GM19099 (cell line): ENCODE measurements around the gene ANKRD60.

Experiments used
- POLR2A ChIP-seq: IDR thresholded peaks from 3 replicates; pipeline ENCODE4 v1.6.1; 2011; ENCODE audit warnings: low read depth; ENCODE audit not compliant: insufficient read length; ENCODE audit errors: extremely low read depth

Gene ANKRD60

DNA sequence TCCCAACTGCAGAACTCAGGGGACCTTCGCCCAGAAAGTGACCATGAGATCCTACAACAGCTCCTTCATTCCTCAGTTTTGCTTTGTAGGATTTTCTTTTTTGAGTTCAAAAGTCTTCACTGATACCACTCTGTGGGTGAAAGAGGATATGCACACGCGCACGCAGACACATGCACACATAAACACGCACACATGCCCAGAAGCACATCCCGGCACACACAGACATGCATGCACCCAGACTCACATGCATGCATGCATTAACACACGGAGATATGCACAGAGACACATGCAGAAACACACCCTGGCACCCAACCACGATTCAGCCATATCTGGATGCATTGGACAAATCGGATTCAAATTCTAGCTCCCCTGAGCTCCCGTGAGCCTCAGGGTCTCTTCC is 36.4 kb downstream of the ANKRD60 start:
- no peak for TF ChIP-seq POLR2A

DNA sequence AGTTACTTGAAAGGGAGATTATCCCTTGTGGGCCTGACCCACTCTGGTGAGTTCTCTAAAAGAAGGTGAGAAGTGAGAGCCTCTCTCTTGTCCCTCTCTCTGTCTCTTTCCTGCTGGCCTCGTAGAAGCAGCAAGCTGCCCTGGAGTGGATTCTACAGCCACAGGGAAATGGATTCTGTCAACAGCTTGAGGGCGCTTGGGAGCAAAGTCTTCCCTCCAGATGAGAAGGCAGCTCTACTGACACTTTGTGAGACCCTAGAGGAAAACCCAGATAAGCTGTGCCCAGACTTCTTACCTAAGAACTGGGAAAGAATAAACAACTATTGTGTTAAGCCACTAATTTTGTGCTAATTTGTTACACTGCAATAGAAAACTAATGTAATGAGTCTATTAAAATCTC is 39.9 kb downstream of the ANKRD60 start:
- TF ChIP-seq POLR2A = no peak

DNA sequence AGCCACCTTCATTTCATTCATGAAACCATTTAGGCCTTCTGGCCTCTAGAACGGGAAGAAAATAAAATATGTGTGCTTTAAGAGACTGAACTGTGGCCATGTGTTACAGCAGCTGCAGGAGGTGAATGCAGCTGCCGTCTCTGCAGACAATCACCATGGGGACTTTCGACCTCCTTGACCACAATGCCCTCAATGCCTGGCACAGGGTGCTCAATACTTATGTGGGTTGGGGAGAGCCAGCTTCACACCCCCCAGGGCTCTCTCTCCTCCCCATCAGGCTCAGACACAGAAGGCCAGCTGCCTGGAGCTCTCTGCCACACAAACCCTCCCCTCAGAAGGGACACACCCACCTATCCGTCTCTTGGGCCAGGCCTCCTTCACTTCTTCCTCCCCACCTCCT is 43.5 kb downstream of the ANKRD60 start:
- no peak for TF ChIP-seq POLR2A

DNA sequence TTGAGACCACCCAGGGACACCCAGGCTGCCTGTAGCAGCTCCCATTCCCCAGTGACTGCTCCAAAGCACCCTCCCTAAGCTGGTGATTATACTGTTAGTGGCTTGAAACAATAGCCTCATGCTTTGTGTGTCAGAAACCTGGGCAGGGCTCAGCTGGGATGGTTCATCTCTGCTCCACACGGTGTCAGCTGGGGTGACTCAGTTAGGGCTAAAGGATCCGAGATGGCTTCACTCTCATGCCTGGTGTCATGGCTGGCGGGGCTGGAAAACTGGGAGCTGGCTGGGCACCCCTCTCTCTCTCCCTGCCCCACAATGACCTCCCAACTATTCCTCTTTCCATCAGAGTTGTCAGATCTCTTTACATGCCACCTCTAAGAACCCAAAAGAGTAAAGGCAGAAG is 44.4 kb downstream of the ANKRD60 start:
- no peak for TF ChIP-seq POLR2A

DNA sequence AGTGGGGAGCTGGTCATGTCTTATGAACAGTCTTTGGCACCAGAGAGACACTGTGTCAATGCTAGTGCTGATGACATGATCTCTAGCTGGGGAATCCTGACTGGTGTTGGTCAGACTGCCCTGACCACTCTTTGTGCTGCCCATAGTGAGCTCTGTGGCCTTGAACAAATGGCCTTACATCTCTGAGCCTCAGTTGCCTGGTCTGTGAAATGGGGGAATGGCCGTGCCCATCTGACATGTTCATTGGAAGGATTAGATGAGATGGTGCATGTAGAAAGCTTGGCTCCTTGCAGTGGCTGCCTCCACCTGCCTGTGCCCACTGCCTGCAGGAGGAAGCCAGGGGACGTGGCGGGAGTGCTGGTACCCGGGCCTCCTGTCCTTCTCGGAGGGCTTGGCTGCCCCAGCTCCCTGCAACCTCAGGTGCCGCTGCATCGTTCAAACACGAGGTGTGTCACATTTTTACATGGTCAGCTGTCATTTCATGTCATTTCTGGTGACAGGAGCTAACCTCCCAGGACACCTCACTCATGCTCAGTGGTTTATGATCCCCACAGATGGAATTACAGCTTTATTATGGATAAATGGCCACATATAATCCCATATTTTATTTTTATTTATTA is 45.8 kb downstream of the ANKRD60 start:
- no peak for TF ChIP-seq POLR2A

DNA sequence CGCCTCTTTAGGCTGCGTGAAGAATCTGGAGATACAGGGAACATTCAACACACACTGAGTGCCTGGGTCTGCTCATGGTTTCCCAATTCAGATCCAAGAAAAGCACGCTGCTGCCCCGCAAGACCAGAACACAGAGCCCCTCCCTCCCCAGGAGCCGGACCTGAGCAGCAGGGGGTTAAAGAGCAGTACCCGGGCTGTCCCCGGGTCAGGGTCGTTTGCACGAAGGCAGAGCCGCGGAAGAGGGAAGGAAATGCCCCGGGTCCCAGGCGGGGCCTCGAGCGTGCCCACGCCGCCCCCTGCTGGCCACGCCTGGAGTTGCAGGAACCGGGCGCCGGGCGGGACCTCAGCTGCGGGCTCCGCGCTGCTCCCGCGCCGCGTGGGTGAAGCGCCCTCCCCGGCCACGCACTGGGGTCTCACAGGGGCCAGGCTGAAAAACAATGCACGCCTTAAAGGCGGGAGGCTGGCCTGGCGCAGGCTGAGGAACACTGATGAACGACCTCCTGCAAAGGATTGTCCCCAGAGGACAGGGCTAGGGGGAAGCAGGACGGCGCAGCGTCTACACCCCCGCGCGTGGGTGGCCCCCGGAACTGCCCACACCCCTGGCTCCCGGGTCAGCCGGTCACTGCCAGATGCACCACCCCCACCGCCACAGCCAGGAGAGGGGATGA is 48.9 kb downstream of the ANKRD60 start:
- no peak for TF ChIP-seq POLR2A

DNA sequence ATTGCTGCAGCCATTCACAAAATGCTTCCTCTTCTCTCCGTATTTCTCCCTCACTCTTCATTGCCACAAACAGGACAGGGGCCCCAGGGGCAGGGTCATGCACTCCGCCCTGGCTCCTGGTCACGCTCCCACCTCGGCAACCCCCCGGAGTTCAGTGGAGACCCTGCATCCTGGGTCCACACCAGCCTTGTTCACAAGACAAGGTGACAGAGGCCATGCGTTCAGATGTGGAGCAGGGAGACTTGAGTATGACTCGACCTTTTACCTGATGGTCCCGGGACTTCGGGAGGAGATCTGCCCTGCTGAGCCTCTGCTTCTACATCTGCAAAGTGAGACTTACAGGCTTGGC is 49.4 kb downstream of the ANKRD60 start:
- TF ChIP-seq POLR2A = no peak

DNA sequence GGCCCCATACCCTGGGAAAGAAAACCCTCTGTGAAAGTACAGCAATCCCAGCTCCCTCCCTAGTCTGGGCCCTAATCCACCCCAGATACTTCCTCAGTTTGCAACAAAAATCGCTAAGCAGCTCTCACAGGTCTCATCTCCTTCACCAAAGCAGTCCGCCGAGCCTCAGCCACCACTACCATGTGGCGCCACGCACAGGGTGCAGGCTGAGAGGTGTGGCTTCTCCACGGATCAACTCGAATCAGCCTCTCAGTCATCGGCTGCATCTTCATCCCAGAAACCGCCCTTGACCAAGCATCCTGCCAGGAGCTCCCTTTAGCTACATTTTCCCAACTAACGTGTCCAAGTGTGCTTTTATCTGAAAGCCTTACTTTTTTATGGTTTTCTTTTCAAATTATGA is 50.7 kb downstream of the ANKRD60 start:
- TF ChIP-seq POLR2A = no peak

DNA sequence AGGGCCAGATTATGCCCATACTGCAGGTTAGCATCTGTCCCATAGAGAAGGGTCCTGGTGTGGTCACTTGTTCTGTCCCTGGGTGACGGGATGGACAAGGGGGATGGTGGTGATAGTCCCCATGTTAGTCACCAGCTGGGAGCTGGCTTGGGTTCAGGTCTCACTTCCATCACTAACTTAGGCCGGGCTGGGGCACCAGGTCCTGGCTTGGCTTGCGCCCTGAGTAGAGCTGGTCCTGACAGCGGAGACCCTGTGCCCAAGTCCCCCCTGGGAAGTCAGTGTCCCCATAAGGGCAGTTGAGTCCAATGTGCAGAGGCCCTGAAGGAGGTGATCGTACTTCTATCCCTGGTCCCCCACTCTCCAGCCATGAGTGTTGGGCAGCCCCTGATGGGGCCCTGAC is 52.6 kb downstream of the ANKRD60 start:
- TF ChIP-seq POLR2A = no peak

DNA sequence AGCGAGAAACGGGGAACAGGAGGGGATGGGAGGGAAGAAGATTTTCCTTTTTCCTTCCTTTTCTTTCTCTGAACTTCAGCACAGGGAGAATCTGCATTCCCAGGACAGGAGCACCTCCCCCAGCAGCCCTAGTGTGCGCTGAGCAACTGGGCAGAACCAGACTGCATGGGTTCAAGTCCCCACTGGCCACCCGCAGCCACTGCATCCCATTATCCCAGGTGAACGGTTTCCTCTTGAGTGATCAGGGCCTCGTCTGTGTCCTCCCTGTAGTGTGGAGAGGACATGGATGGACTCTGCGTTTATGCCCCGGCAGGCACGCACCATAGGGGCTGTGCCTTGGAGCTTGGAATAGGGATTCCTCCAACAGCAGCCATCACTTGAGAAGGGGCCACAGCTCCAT is 53.0 kb downstream of the ANKRD60 start:
- no peak for TF ChIP-seq POLR2A

DNA sequence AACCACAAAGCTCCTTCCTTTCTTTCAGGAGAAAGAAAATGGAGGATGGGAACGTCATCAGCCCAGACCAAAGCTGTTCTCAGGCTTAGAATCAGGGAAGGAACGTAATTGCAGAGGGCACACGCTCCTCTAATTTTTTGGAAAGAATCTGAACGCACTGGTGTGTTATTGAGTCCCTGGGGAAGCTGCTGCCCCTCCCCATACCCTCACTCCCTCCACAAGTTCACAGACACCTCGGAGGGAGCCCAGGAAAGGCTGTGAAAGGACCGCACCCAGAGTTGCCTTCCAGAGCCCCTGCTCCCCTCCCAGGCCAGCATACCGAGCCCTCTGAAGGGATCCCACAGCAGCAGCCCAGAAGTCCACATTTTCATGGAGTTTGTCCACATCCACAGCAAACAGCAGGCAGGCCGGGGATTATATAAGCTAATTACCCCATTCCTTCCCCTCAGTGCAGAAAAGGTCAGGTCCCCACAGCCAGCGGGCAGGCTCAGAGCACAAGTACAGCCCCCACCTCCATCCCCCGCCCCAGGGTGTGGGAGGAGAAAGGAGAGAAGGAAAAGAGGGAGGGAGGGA is 53.7 kb downstream of the ANKRD60 start:
- TF ChIP-seq POLR2A = no peak

DNA sequence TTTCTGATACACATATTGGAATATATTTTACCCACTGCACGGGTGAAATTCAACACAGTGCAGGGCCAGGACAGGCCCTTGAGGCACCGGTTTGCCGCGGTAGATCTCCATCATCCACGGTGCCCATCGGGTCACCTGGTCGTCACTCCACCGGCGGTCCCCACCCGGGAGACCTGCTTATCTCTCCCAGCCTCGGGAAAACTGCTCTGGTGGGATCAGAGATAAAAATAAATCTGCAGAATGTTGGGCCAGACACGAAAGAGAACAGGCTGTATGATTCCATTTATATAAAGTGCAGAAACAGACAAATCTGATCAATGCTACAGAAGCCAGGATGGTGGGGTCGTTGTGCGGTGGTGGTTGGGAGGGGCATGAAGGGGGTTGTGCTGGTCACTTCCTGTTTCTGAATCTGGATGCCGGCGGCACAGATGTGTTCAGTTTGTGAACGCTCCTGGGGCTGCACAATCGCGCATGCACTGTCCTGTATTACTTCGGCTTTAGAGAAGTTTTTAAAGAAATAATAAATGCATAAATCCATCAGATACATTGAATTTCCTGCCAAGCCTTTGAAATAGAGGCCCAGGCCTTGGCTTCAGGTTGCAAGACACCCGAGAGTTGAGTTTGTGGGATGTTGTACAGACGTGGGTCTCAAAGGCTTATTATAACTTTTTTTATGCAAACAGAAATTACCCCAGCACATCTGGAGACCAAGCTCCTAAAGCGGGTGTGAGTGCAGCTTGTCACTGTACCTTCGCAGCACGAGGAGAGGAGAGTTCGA is 54.3 kb downstream of the ANKRD60 start:
- no peak for TF ChIP-seq POLR2A

DNA sequence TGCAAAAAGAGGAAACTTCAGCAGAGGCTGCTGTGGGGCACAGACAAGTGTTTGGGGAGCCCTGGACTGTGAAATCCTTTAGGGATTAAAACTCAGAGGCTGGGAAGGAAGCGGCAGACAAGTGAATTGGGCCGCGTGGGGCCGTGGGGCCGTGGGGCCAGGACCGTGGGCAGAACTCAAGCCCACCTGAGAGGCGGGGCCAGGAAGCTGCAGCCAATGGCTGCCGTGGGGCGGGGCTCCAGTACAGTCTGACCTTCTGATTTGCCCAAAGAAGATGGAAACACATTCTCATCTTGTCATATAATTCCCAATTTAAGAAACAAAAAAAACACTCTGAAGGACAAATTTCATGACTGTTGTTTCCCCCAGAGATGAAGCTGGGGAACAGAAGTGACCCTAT is 55.4 kb downstream of the ANKRD60 start:
- no peak for TF ChIP-seq POLR2A

DNA sequence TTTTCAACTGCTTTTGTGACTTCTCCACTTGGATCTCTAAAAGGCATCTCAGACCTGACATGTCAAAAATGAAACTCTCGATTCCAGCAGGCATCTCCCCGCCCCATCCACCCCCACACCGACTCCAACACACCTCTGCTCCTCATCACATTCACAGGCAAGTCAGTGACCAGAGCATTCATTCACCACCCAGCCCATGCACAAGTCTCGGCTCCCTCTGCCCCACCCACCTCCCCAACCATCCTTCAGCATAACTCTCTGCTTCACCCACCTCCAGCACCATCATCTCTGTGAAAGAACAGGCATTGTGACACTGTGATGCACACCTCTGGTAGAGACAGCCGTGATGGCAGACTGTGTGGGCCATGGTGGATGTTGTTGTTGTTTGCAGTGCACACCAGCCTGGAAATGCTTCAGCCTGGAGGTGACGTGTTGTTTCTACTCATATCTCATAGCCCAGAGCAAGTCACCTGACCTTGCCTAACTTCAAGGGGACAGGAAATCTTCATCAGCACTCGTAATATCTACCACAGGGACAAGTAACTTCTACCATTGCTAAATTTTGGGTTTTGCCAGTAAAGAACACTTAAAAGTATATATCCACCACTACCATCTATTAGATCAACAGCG is 56.5 kb downstream of the ANKRD60 start:
- TF ChIP-seq POLR2A = no peak

DNA sequence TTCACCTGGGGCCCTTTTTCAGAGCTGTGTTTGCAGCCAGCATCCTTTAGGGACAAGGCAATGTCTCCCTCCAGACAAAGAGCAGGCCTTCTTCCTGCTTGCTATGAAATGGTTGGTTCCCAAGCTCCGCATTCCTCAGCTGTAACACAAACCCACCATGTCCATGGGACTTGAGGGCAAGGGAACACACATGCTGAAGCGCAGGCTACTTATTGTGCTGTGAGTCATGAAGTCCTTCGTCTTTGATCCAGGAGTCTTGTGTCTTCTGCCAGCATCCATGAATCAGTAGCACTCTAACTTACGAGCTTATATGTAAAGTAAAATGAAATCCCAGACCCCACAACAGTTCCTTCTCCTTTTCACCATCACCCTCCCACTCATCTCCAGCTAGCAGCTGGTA is 59.0 kb downstream of the ANKRD60 start:
- no peak for TF ChIP-seq POLR2A

DNA sequence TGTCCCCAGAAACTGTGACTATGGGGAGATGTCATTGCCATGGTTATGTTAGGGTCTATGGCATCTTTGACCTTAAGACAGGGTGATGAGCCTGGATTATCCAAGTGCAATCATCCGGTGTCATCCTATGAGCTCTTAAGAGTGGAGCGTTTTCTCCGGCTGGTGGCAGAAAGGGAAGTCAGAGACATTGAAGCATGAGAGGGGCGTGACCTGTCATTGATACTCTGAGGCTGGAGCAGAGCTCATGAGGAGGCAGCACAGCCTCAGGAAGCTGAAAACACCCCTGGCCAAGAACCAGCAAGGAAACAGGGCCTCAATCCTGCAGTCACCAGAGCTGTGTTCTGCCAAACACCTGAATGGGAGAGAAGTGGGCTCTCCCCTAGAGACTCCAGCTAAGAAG is 59.6 kb downstream of the ANKRD60 start:
- no peak for TF ChIP-seq POLR2A

DNA sequence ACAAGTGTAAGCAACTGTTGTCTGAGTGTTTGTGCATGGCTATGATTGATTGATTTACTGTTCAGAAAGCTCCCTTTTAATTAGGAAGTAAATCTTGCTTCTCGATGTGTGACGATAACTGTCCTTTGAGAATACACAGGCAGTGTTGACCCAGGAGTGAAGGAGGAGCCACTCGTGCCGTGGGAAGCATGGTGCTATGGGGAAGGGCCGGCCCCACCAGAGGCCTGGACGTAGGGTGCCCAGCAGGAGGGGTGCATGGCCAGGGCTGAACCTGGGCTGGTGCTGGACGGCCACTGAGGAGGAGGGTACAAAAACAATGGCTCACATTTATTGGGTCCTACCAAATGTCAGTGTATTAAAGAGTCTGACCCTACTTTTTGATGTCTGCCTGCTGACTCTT is 60.7 kb downstream of the ANKRD60 start:
- no peak for TF ChIP-seq POLR2A
